GM23248 (cell line): ENCODE results near the gene STRA6. TPM values are rescaled to one million over a fixed set of nuclear protein-coding genes. Genes with fewer than 3 reads are reported as not detected.

ENCODE experiments used
- DNase-seq: peaks from one replicate; pipeline ENCODE4 v3.0.0-alpha.2; 2015
- H2AFZ ChIP-seq: fragments of 200-600 bp; sonication (generic); 2 replicates; pipeline ENCODE4 v1.6.1; 2016; ENCODE audit warnings: antibody characterized with exemption
- H3F3A ChIP-seq: fragments of 200-600 bp; sonication (generic); 2 replicates; pipeline ENCODE4 v1.6.1; 2016; ENCODE audit warnings: mild to moderate bottlenecking, antibody characterized with exemption, mixed run types; ENCODE audit not compliant: insufficient read depth
- H3K27ac ChIP-seq: fragments of 200-600 bp; sonication (generic); 2 replicates; pipeline ENCODE4 v1.5.1; 2016; ENCODE audit warnings: mild to moderate bottlenecking
- H3K27me3 ChIP-seq: fragments of 200-600 bp; sonication (generic); replicated peaks from 2 replicates; pipeline ENCODE4 v1.6.1; 2016; ENCODE audit warnings: mild to moderate bottlenecking; ENCODE audit not compliant: insufficient read depth
- H3K36me3 ChIP-seq: fragments of 200-600 bp; sonication (generic); 2 replicates; pipeline ENCODE4 v1.6.1; 2016; ENCODE audit warnings: low read depth, mild to moderate bottlenecking
- H3K4me1 ChIP-seq: fragments of 200-600 bp; sonication (generic); 2 replicates; pipeline ENCODE4 v1.6.1; 2016; ENCODE audit warnings: mild to moderate bottlenecking; ENCODE audit not compliant: insufficient read depth
- H3K4me2 ChIP-seq: fragments of 200-600 bp; sonication (generic); one replicate; pipeline ENCODE4 v1.6.1; 2016; ENCODE audit warnings: mild to moderate bottlenecking; ENCODE audit not compliant: unreplicated experiment
- H3K4me3 ChIP-seq: fragments of 200-600 bp; sonication (generic); 2 replicates; pipeline ENCODE4 v1.5.1; 2016; ENCODE audit warnings: mild to moderate bottlenecking
- H3K79me2 ChIP-seq: fragments of 200-600 bp; sonication (generic); 2 replicates; pipeline ENCODE4 v1.6.1; 2016; ENCODE audit warnings: mild to moderate bottlenecking; ENCODE audit not compliant: insufficient read depth
- H3K9ac ChIP-seq: fragments of 200-600 bp; sonication (generic); 2 replicates; pipeline ENCODE4 v1.6.1; 2016; ENCODE audit warnings: mild to moderate bottlenecking
- H3K9me2 ChIP-seq: fragments of 200-600 bp; sonication (generic); 2 replicates; pipeline ENCODE4 v1.6.1; 2016; ENCODE audit warnings: mixed run types, mild to moderate bottlenecking, moderate library complexity; ENCODE audit not compliant: insufficient read depth
- H3K9me3 ChIP-seq: fragments of 200-600 bp; sonication (generic); one replicate; pipeline ENCODE4 v1.6.1; 2017; ENCODE audit warnings: low read depth
- H4K20me1 ChIP-seq: fragments of 200-600 bp; sonication (generic); 2 replicates; pipeline ENCODE4 v1.6.0; 2016; ENCODE audit not compliant: insufficient read depth
- EZH2 ChIP-seq: fragments of 200-600 bp; sonication (generic); IDR thresholded peaks from 2 replicates; pipeline ENCODE4 v1.6.1; 2018; ENCODE audit warnings: antibody characterized with exemption, mild to moderate bottlenecking; ENCODE audit not compliant: insufficient read depth, poor library complexity, severe bottlenecking
- EZH2phosphoT487 ChIP-seq: fragments of 200-600 bp; sonication (generic); IDR thresholded peaks from 2 replicates; pipeline ENCODE4 v1.6.1; 2018; ENCODE audit warnings: antibody characterized with exemption, moderate library complexity, mild to moderate bottlenecking, low read depth; ENCODE audit not compliant: insufficient read depth
- WGBS, 2 experiments: methylation state at CpG; one replicate each; pipeline ENCODE4 v1.1.6; 2015 to 2017; ENCODE audit warnings: low lambda C conversion rate in 2 of 2, low coverage in 1 of 2; ENCODE audit errors: missing lambda C conversion rate in 2 of 2; 5-methylcytosine and 5-hydroxymethylcytosine counted together
- in situ Hi-C: fragments of 300-500 bp; cut with MboI; formaldehyde crosslinking; loops from 2 replicates; pipeline ENCODE4 v1.15.0; 2020
- polyA plus RNA-seq: library from polyadenylated mRNA; unstranded; fragments of >200 nt; fragmentation: Nextera tagmentation; extraction: Ambion mirVana; gene quantifications from 2 replicates; pipeline ENCODE4 v1.2.1, GENCODE V29; 2016
- total RNA-seq: library from RNA; depleted of rRNA; stranded (reverse); fragments of >200 nt; shearing (Covaris generic); gene quantifications from 2 replicates; pipeline ENCODE4 v1.2.3, GENCODE V29; 2014

Gene STRA6
- total and polyA plus RNA-seq, 2 experiments from 2014 or later, result not detected

DNA sequence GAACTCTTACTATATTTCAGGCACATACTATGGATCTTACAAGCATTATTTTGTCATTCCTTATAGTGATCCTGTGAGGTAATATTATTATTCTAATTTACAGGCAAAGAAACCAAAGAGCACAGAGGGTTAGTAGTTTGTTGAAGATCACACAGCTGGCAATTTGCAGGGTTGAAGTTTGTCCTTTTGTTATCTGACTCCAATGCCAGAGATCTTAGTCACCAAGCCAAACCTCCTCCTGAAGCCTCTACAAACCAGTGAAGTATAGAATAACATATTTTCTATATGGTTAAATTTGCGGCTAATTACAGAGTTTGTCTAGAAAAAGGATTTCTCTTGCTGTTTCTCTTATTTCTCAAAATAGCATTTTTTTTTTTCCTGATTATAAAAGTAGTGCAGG, 61.0 kb downstream of the STRA6 start:
- no peaks in the 10 kb centered on the region; the same call in 1 of the 2 replicates for H4K20me1 ChIP-seq
- 79 to 86% methylated on average over 1 of the region's 1 CpG for WGBS, 2 experiments
- H3K9me3 ChIP-seq, result no peaks in the 10 kb centered on the region
- in situ Hi-C loops, result no loop called here
- DNase-seq, result no peak
- H3K79me2 ChIP-seq, result no peaks in the 10 kb centered on the region
- no peak overlapping the region for H3K9ac ChIP-seq
- no peak overlapping the region for H3K4me3 ChIP-seq
- H2AFZ ChIP-seq, result no peak overlapping the region
- no peaks in the 10 kb centered on the region for H3K36me3 ChIP-seq
- H3K27ac ChIP-seq, result no peak overlapping the region
- H3K4me1 ChIP-seq, result peaks cover 5% of the 10 kb centered on the region; the same call in 1 of the 2 replicates
- H3K4me2 ChIP-seq, result no peak overlapping the region
- TF ChIP-seq EZH2phosphoT487, result no peak
- TF ChIP-seq EZH2, result no peak
- peaks cover 1% of the 10 kb centered on the region for H3K27me3 ChIP-seq
- no peaks in the 10 kb centered on the region for H3K9me2 ChIP-seq
- H3F3A ChIP-seq, result no peaks in the 10 kb centered on the region; the same call in 1 of the 2 replicates

DNA sequence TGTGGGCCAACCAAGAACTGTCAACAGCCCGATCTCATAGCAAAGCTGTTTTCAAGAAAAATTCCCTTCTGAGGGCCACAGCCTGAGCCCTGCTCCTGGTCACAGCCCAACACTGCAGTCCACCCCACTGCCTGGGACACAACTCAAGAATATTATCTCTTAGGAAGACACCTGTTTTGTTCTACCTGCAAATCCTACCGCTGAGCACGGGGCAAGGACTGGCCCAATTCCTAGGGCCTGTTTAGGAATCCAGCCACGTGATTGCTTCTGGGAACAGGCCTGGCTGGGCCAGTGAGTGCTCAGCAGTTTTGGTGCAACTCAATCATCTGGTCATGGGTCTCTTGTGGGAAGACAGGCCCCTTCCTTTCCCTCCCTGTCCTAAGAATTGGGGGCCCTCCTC, 63.9 kb downstream of the STRA6 start:
- no peaks in the 10 kb centered on the region for H3K9me2 ChIP-seq
- no peaks in the 10 kb centered on the region for H3K79me2 ChIP-seq
- H3K4me3 ChIP-seq, result no peak overlapping the region
- no peaks in the 10 kb centered on the region for H4K20me1 ChIP-seq
- H3K27me3 ChIP-seq, result peaks cover 7% of the 10 kb centered on the region
- no peak overlapping the region for H3K9ac ChIP-seq
- no peak overlapping the region for H2AFZ ChIP-seq
- H3K4me1 ChIP-seq, result peaks cover 6% of the 10 kb centered on the region; the same call in 1 of the 2 replicates
- no peak overlapping the region for H3K4me2 ChIP-seq
- H3K9me3 ChIP-seq, result no peaks in the 10 kb centered on the region
- H3K27ac ChIP-seq, result no peak overlapping the region
- 86 to 87% methylated on average over 4 of the region's 4 CpGs for WGBS, 2 experiments
- no peak for DNase-seq
- no peaks in the 10 kb centered on the region; the same call in 1 of the 2 replicates for H3F3A ChIP-seq
- TF ChIP-seq EZH2phosphoT487 (no peak), EZH2 (no peak)
- in situ Hi-C loops, result no loop called here
- no peaks in the 10 kb centered on the region for H3K36me3 ChIP-seq

DNA sequence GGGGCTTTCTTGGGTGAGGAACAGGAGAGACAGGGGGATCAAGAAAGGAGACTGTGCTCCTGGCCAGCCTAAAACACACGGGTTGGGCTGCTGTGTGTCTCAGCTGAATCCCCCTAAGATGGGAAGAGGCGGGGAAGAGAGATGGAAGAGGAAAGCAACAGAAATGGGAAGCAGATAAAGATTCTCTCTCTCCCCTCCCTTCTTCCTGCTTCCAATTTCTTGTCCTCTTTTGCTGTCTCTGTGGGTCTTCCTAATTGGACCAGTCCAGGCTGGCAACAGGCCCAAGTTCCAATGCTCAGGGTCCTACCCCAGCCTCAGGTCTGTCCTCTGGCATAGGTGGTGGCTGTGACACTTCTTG, 65.1 kb downstream of the STRA6 start:
- DNase-seq, result no peak
- H3K9me2 ChIP-seq, result no peaks in the 10 kb centered on the region
- WGBS, 2 experiments, result 92 to 94% methylated on average over 2 of the region's 2 CpGs
- H3K4me3 ChIP-seq, result no peak overlapping the region
- H3K27me3 ChIP-seq, result peaks cover 19% of the 10 kb centered on the region
- H3K9ac ChIP-seq, result no peak overlapping the region
- in situ Hi-C loops, result no loop called here
- no peaks in the 10 kb centered on the region for H3K9me3 ChIP-seq
- no peaks in the 10 kb centered on the region for H4K20me1 ChIP-seq
- H3K4me1 ChIP-seq, result peaks cover 6% of the 10 kb centered on the region; the same call in 1 of the 2 replicates
- TF ChIP-seq EZH2, result no peak
- no peak for TF ChIP-seq EZH2phosphoT487
- no peaks in the 10 kb centered on the region; the same call in 1 of the 2 replicates for H3F3A ChIP-seq
- H3K36me3 ChIP-seq, result no peaks in the 10 kb centered on the region
- H3K79me2 ChIP-seq, result no peaks in the 10 kb centered on the region
- no peak overlapping the region for H3K4me2 ChIP-seq
- H3K27ac ChIP-seq, result no peak overlapping the region
- H2AFZ ChIP-seq, result no peak overlapping the region

DNA sequence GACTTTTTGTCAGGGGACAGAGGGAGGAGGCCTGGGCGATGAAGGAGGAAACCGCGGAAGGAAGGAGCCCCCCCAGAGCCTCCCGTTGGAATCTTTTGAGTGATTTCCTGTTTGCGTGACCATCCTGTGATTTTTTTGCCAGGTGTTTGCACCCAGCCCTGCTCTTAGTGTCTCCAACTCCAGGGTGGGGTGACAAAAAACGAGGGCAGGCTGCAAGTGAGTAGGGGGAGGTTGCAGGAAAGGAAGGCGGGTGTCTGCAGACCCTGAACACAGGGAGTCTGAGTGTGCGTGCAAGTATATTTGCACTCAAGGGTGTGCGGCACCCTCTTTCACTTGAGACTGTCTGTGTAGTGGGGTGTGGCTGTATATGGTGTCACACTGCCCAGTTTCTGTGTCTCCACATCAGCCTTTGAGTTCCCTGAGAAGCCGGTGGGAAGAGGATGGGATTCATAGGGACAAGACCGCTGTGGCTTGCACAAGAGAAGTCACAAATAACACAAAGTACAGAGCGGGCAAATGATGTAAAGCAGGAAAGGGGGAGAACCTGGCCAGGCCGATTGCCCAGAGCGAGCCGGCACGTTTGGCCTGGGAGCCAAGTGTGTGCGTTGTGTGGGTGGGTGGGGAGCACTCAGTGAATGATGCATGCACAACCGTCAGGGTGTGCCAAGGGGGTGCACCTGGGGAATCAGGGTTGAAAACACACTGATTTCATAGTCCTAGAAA, 65.6 kb downstream of the STRA6 start:
- peak overlapping the region; percentile 63 for H3K4me3 ChIP-seq

More for the DNA sequence above, 65.6 kb downstream of the STRA6 start:
- Histone ChIP-seq H3K27me3 (peaks cover 24% of the 10 kb centered on the region), H4K20me1 (no peaks in the 10 kb centered on the region), H3F3A (no peaks in the 10 kb centered on the region; the same call in 1 of the 2 replicates), H3K27ac (no peak overlapping the region), H2AFZ (peak overlapping the region; percentile 67), H3K79me2 (no peaks in the 10 kb centered on the region), H3K9me3 (no peaks in the 10 kb centered on the region), H3K4me2 (peak overlapping the region; percentile 65), H3K4me1 (peaks cover 6% of the 10 kb centered on the region; the same call in 1 of the 2 replicates), H3K9ac (peak overlapping the region; percentile 66), H3K9me2 (no peaks in the 10 kb centered on the region), H3K36me3 (no peaks in the 10 kb centered on the region)
- WGBS, 2 experiments, result 28% methylated on average over 17 to 18 of the region's 18 CpGs
- DNase-seq, result peak; percentile 31
- TF ChIP-seq EZH2 (no peak), EZH2phosphoT487 (no peak)
- in situ Hi-C loops, result no loop called here
